WTC11 (cell line): ENCODE results near the gene TBC1D12.

Source experiments
- ATF1 ChIP-seq: sonication (generic); formaldehyde crosslinking; IDR thresholded peaks from 2 replicates; pipeline ENCODE4 v1.8.1; 2023; ENCODE audit warnings: mild to moderate bottlenecking, moderate library complexity, missing genetic modification reagents
- ATF3 ChIP-seq: sonication (generic); formaldehyde crosslinking; conservative IDR thresholded peaks from 2 replicates; pipeline ENCODE4 v1.8.1; 2022; ENCODE audit warnings: mild to moderate bottlenecking, missing genetic modification reagents
- ATF6 ChIP-seq: sonication (generic); formaldehyde crosslinking; IDR thresholded peaks from 2 replicates; pipeline ENCODE4 v1.8.1; 2023; ENCODE audit warnings: mild to moderate bottlenecking, missing genetic modification reagents
- CTCF ChIP-seq: fragments of 200-600 bp; IDR thresholded peaks from 2 replicates; pipeline ENCODE4 v1.8.0; 2022; ENCODE audit warnings: antibody characterized with exemption
- FOXP1 ChIP-seq: sonication (generic); formaldehyde crosslinking; IDR thresholded peaks from 2 replicates; pipeline ENCODE4 v1.8.0; 2022; ENCODE audit warnings: missing genetic modification reagents, mild to moderate bottlenecking, moderate library complexity, borderline replicate concordance
- NR3C1 ChIP-seq: sonication (generic); formaldehyde crosslinking; conservative IDR thresholded peaks from 2 replicates; pipeline ENCODE4 v1.8.1; 2023; ENCODE audit warnings: low read depth, mild to moderate bottlenecking, missing genetic modification reagents
- SP1 ChIP-seq: sonication (generic); formaldehyde crosslinking; conservative IDR thresholded peaks from 2 replicates; pipeline ENCODE4 v1.8.1; 2022; ENCODE audit warnings: missing genetic modification reagents
- TP53 ChIP-seq: sonication (generic); formaldehyde crosslinking; IDR thresholded peaks from 2 replicates; pipeline ENCODE4 v1.8.1; 2023; ENCODE audit warnings: mild to moderate bottlenecking, missing genetic modification reagents
- ZNF121 ChIP-seq: sonication (generic); formaldehyde crosslinking; IDR thresholded peaks from 2 replicates; pipeline ENCODE4 v1.8.0; 2023; ENCODE audit warnings: missing genetic modification reagents
- ZNF423 ChIP-seq: fragments of 250-450 bp; sonication (Bioruptor Pico); IDR thresholded peaks from 2 replicates; pipeline ENCODE4 v2.1.2; 2022; ENCODE audit warnings: mild to moderate bottlenecking, moderate library complexity

GRCh38 chr10:94545391-94546048, 143.2 kb downstream of the TBC1D12 start, which contains the start of gene HELLS:
- TF ChIP-seq ATF3 (CRISPR knock-in tag) = no peak
- no peak for TF ChIP-seq ZNF121 (CRISPR knock-in tag)
- no peak for TF ChIP-seq CTCF
- TF ChIP-seq NR3C1 = no peak
- TF ChIP-seq ATF6 (CRISPR knock-in tag) = no peak
- 0 out of 2 replicates have a peak, but pooled peaks have one; percentile 65 for TF ChIP-seq TP53 (CRISPR knock-in tag)
- TF ChIP-seq ZNF423 (CRISPR knock-in tag) = no peak
- TF ChIP-seq ATF1 (CRISPR knock-in tag) = no peak
- peak; percentile 65 for TF ChIP-seq SP1 (CRISPR knock-in tag)
- TF ChIP-seq FOXP1 (CRISPR knock-in tag) = no peak; the same call in 1 of the 2 replicates
